Small intestine (tissue), 7 donors: ENCODE results near the gene BTN1A1. TPM values are rescaled to one million over a fixed set of nuclear protein-coding genes. Genes with fewer than 3 reads are reported as not detected.
A peak's percentile ranks its signal among the peaks of the same experiment; 100 is the strongest.

Experiments used
- DNase-seq, 2 donors: peaks; one replicate each; pipeline versions ENCODE4 v3.0.0 to v3.0.0-alpha.2; 2013
- FAIRE-seq: peaks from 2 replicates; lab custom pipeline; 2012; peaks lifted over from hg19 to GRCh38; lab: Jason Lieb, UNC
- H3K27ac ChIP-seq, 3 donors: one replicate each; pipeline ENCODE4 v1.5.1; 2013; ENCODE audit warnings: low read length in 2 of 3, mild to moderate bottlenecking in 2 of 3, control low read depth in 1 of 3, inconsistent platforms in 1 of 3, low read depth in 1 of 3, moderate library complexity in 1 of 3
- H3K27me3 ChIP-seq, 3 donors: one replicate each; pipeline ENCODE4 v1.6.1; 2013; ENCODE audit warnings: low read length in 3 of 3, inconsistent platforms in 1 of 3; ENCODE audit not compliant: control insufficient read depth in 3 of 3, insufficient read depth in 3 of 3
- H3K36me3 ChIP-seq, 3 donors: one replicate each; pipeline ENCODE4 v1.6.1; 2013; ENCODE audit warnings: low read length in 3 of 3, inconsistent platforms in 1 of 3, low read depth in 1 of 3, mild to moderate bottlenecking in 1 of 3, moderate library complexity in 1 of 3; ENCODE audit not compliant: control insufficient read depth in 3 of 3, insufficient read depth in 2 of 3
- H3K4me1 ChIP-seq, 3 donors: one replicate each; pipeline ENCODE4 v1.6.1; 2013; ENCODE audit warnings: low read length in 2 of 3, inconsistent platforms in 1 of 3, low read depth in 1 of 3, mild to moderate bottlenecking in 1 of 3, moderate library complexity in 1 of 3; ENCODE audit not compliant: control insufficient read depth in 3 of 3, insufficient read depth in 2 of 3
- H3K4me3 ChIP-seq, 3 donors: one replicate each; pipeline ENCODE4 v1.5.1; 2013; ENCODE audit warnings: low read length in 3 of 3, control low read depth in 1 of 3, inconsistent platforms in 1 of 3, low read depth in 1 of 3, mild to moderate bottlenecking in 1 of 3, moderate library complexity in 1 of 3
- H3K9me3 ChIP-seq, 2 donors: one replicate each; pipeline ENCODE4 v1.6.1; 2013; ENCODE audit warnings: low read depth in 1 of 2, low read length in 1 of 2; ENCODE audit not compliant: control insufficient read depth in 2 of 2, insufficient read depth in 1 of 2
- WGBS, 3 donors: extraction: QIAGEN DNeasy Blood & Tissue Kit; methylation state at CpG; one replicate each; pipeline ENCODE4 v1.1.7; 2013; 5-methylcytosine and 5-hydroxymethylcytosine counted together
- polyA plus RNA-seq, 4 donors: library from polyadenylated mRNA; stranded (reverse) in 3 of 4; unstranded in 1 of 4; fragments of 200-250 nt in 3 of 4; fragments of 120-200 nt in 1 of 4; gene quantifications; one replicate each; pipeline versions ENCODE4 v1.2.1 to v1.2.3, GENCODE V29; 2013
- donor health status: healthy with polysubstance abuse.
- donor health status: control.
- donor health status: control.
- donor health status: Bipolar disorder and iron deficiency.
- donor health status: healthy.

The BTN1A1 gene
- polyA plus RNA-seq, 4 donors, result 0.15 to 0.48 TPM; not detected in 2

GRCh38 chr6:26473429-26473757 is 26.7 kb upstream of the BTN1A1 start:
- no peaks in the 10 kb centered on the region for H3K27me3 ChIP-seq
- H3K4me1 ChIP-seq, result peaks cover 0 to 35% (median 10%) of the 10 kb centered on the region in 3 donors
- H3K36me3 ChIP-seq, result peaks cover 0 to 18% (median 0%) of the 10 kb centered on the region in 3 donors
- WGBS, 3 donors, result 61 to 74% (median 71%) methylated on average over 1 of the region's 1 CpG
- peaks cover 0 to 10% of the 10 kb centered on the region in 2 donors for H3K9me3 ChIP-seq
- FAIRE-seq, result no peak
- peak overlapping the region; percentile 55 to 99 (median 96) for H3K27ac ChIP-seq
- DNase-seq, result no peak
- H3K4me3 ChIP-seq, result peak overlapping the region in 1 of 3 donors; percentile 51

GRCh38 chr6:26473758-26474438 is 26.2 kb upstream of the BTN1A1 start:
- FAIRE-seq (peak; percentile 36), DNase-seq (peak; percentile 95 to 97)
- Histone ChIP-seq H3K27me3 (no peaks in the 10 kb centered on the region), H3K36me3 (peaks cover 0 to 13% (median 0%) of the 10 kb centered on the region in 3 donors), H3K4me3 (peak overlapping the region in 2 of 3 donors; percentile 40 to 51), H3K4me1 (peaks cover 0 to 39% (median 10%) of the 10 kb centered on the region in 3 donors), H3K9me3 (peaks cover 0 to 10% of the 10 kb centered on the region in 2 donors), H3K27ac (peak overlapping the region; percentile 93 to 99 (median 96))
- WGBS, 3 donors, result 0 to 1% (median 1%) methylated on average over 12 of the region's 12 CpGs

GRCh38 chr6:26474439-26474881 is 25.6 kb upstream of the BTN1A1 start:
- Histone ChIP-seq H3K4me1 (peaks cover 0 to 41% (median 10%) of the 10 kb centered on the region in 3 donors), H3K27ac (peak overlapping the region; percentile 93 to 99 (median 96)), H3K4me3 (peak overlapping the region; percentile 26 to 51 (median 40)), H3K27me3 (no peaks in the 10 kb centered on the region), H3K9me3 (peaks cover 0 to 10% of the 10 kb centered on the region in 2 donors), H3K36me3 (peaks cover 0 to 11% (median 0%) of the 10 kb centered on the region in 3 donors)
- DNase-seq, result peak in 1 of 2 donors; percentile 29
- WGBS, 3 donors, result 4 to 31% (median 19%) methylated on average over 2 of the region's 2 CpGs
- FAIRE-seq, result no peak

GRCh38 chr6:26475823-26476729 is 24.0 kb upstream of the BTN1A1 start:
- DNase-seq (no peak), FAIRE-seq (no peak)
- 83 to 92% (median 87%) methylated on average over 7 of the region's 7 CpGs for WGBS, 3 donors
- H3K4me1 ChIP-seq, result peaks cover 0 to 41% (median 10%) of the 10 kb centered on the region in 3 donors
- H3K27me3 ChIP-seq, result no peaks in the 10 kb centered on the region
- peaks cover 0 to 4% (median 0%) of the 10 kb centered on the region in 3 donors for H3K36me3 ChIP-seq
- peak overlapping the region in 2 of 3 donors; percentile 69 to 99 for H3K27ac ChIP-seq
- H3K4me3 ChIP-seq, result no peak overlapping the region
- H3K9me3 ChIP-seq, result peaks cover 0 to 10% of the 10 kb centered on the region in 2 donors

GRCh38 chr6:26476896-26477295 is 23.2 kb upstream of the BTN1A1 start:
- Histone ChIP-seq H3K27ac (peak overlapping the region in 1 of 3 donors; percentile 13), H3K36me3 (peaks cover 0 to 4% (median 0%) of the 10 kb centered on the region in 3 donors), H3K4me1 (peaks cover 0 to 41% (median 10%) of the 10 kb centered on the region in 3 donors), H3K4me3 (no peak overlapping the region), H3K27me3 (no peaks in the 10 kb centered on the region), H3K9me3 (peaks cover 0 to 9% of the 10 kb centered on the region in 2 donors)
- FAIRE-seq (no peak), DNase-seq (no peak)
- 84 to 94% (median 93%) methylated on average over 4 of the region's 4 CpGs for WGBS, 3 donors

GRCh38 chr6:26477426-26477825 is 22.7 kb upstream of the BTN1A1 start:
- Histone ChIP-seq H3K36me3 (peaks cover 0 to 4% (median 0%) of the 10 kb centered on the region in 3 donors), H3K9me3 (peaks cover 0 to 4% of the 10 kb centered on the region in 2 donors), H3K4me1 (peaks cover 0 to 41% (median 10%) of the 10 kb centered on the region in 3 donors), H3K27me3 (no peaks in the 10 kb centered on the region), H3K27ac (no peak overlapping the region), H3K4me3 (no peak overlapping the region)
- WGBS, 3 donors, result 28 to 50% (median 33%) methylated on average over 1 of the region's 1 CpG
- no peak for FAIRE-seq
- DNase-seq, result no peak

- Histone ChIP-seq H3K36me3 (peaks cover 0 to 4% (median 0%) of the 10 kb centered on the region in 3 donors), H3K4me1 (peaks cover 0 to 41% (median 10%) of the 10 kb centered on the region in 3 donors), H3K27ac (peak overlapping the region in 1 of 3 donors; percentile 26), H3K27me3 (no peaks in the 10 kb centered on the region), H3K9me3 (no peaks in the 10 kb centered on the region), H3K4me3 (no peak overlapping the region)
- no peak for FAIRE-seq
- 77 to 90% (median 83%) methylated on average over 2 of the region's 2 CpGs for WGBS, 3 donors
- DNase-seq, result peak in 1 of 2 donors; percentile 22
Measured at GRCh38 chr6:26478100-26478984, 21.8 kb upstream of the BTN1A1 start.
